SU-DHL-6 (cell line): Measurements from ENCODE around the gene ZNF609.

ENCODE experiments used
- CTCF ChIP-seq: fragments of 200-600 bp; sonication (generic); IDR thresholded peaks from one replicate; pipeline ENCODE4 v1.5.1; 2017; ENCODE audit warnings: antibody characterized with exemption, mild to moderate bottlenecking, low read length, moderate library complexity; ENCODE audit not compliant: insufficient read depth, poor library complexity, severe bottlenecking
- EZH2phosphoT487 ChIP-seq: fragments of 200-600 bp; sonication (generic), shearing (Covaris generic); conservative IDR thresholded peaks from 2 replicates; pipeline ENCODE4 v1.6.1; 2018; ENCODE audit warnings: mild to moderate bottlenecking, antibody characterized with exemption, low read length, moderate library complexity, mixed read lengths

GRCh38 chr15:64636556-64636955, 176.2 kb downstream of the ZNF609 start:
- no peak for TF ChIP-seq CTCF
- no peak for TF ChIP-seq EZH2phosphoT487
